ENCODE measurements around the gene RPS10.

DNA sequence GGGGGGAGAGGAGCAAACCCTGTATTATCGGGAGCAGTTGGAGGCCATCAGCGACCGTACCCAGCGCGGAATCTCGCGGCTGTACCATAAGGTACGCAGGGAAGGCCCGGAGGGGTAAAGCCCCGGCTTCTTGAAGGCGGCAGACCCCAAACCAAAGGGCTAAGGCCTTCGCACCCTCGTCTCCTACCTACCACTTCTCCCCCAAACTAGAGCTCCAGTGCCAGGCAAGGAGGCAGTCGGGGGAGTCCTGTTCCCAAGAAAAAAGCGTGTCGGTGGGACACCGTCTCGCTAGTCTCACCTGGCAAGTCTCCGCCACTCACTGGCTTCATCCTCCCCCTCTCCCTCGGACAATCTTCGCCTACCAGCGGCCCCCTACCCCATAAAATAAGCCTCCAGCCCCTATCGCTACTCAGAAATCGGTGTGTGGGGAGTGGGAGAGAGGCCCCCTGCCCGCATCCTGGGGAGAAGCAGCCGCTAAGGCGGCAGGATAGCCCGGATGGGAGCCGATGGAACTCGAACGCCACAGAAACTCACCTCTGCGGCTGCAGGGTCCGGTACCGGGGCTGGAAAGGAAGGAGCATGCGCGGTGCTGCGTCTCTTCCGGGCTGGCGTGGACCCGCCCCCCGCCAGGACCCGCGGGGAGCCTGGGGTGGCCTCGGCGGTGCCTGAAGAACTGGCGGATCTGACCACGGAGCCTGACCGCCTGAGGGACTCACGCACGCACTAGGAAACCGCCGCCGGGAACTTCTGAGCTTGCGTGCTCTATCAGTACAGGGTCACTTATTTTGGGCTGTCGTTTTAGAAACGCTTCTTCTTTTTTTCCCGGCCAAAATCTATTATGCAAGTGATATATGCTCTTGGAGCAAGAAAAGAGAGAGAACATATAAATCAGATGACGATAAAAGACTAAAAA is at the start of gene RPS10:
- TF ChIP-seq, protein P1, sequence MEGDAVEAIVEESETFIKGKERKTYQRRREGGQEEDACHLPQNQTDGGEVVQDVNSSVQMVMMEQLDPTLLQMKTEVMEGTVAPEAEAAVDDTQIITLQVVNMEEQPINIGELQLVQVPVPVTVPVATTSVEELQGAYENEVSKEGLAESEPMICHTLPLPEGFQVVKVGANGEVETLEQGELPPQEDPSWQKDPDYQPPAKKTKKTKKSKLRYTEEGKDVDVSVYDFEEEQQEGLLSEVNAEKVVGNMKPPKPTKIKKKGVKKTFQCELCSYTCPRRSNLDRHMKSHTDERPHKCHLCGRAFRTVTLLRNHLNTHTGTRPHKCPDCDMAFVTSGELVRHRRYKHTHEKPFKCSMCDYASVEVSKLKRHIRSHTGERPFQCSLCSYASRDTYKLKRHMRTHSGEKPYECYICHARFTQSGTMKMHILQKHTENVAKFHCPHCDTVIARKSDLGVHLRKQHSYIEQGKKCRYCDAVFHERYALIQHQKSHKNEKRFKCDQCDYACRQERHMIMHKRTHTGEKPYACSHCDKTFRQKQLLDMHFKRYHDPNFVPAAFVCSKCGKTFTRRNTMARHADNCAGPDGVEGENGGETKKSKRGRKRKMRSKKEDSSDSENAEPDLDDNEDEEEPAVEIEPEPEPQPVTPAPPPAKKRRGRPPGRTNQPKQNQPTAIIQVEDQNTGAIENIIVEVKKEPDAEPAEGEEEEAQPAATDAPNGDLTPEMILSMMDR (conservative IDR thresholded peaks at IDR 0.05; ENCODE audit: low read length): no peak
- no peak for TF ChIP-seq EZH2phosphoT487 (IDR thresholded peaks at IDR 0.05; ENCODE audit: borderline replicate concordance, low read depth, low read length)

Measured in OCI-LY7 (cell line).